Renal pelvis (tissue), 12 donors: ENCODE measurements around the gene FGF8. TPM values are rescaled to one million over a fixed set of nuclear protein-coding genes. Genes with fewer than 3 reads are reported as not detected.
A peak's percentile ranks its signal among the peaks of the same experiment; 100 is the strongest.
"Not testable (repeated sequence)": the region's sequence is repeated elsewhere in the genome, so short reads cannot be mapped to it uniquely, and the experiment has no call there.

Experiments used
- DNase-seq: peaks from one replicate; pipeline ENCODE4 v3.0.0-alpha.2; 2013
- long read RNA-seq, 16 experiments: transcript quantifications; one replicate each; lab custom pipeline, GENCODE V29; 2026
- polyA plus RNA-seq, 3 donors: library from polyadenylated mRNA; unstranded; fragments of 120-200 nt; gene quantifications; one replicate each; pipeline ENCODE4 v1.2.1, GENCODE V29; 2013; ENCODE audit not compliant: insufficient read length in 3 of 3

The FGF8 gene, protein sequence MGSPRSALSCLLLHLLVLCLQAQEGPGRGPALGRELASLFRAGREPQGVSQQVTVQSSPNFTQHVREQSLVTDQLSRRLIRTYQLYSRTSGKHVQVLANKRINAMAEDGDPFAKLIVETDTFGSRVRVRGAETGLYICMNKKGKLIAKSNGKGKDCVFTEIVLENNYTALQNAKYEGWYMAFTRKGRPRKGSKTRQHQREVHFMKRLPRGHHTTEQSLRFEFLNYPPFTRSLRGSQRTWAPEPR
- polyA plus RNA-seq, result 10 to 100 TPM in 2 of 3 donors, 1 to 10 TPM in 1; 7.8 to 10.4 (median 10.1) TPM
- long read RNA-seq, donor 1, partial matches to known transcripts, result 0 of 3 reads
- long read RNA-seq, donor 1, other reads (novel, unspliced or antisense), result 0 of 3 reads
- long read RNA-seq, donor 2, partial matches to known transcripts, result 0 of 4 reads
- long read RNA-seq, donor 2, other reads (novel, unspliced or antisense), result 0 of 4 reads
- long read RNA-seq, donor 3, partial matches to known transcripts, result 0 of 6 reads
- long read RNA-seq, donor 3, other reads (novel, unspliced or antisense), result 0 of 6 reads
- long read RNA-seq, donor 4, partial matches to known transcripts, result 0 of 1 reads
- long read RNA-seq, donor 4, other reads (novel, unspliced or antisense), result 0 of 1 reads
- long read RNA-seq, donor 5, partial matches to known transcripts, result 0 of 6 reads
- long read RNA-seq, donor 5, other reads (novel, unspliced or antisense), result 0 of 6 reads
- long read RNA-seq, donor 6, partial matches to known transcripts, result 0 of 2 reads
- long read RNA-seq, donor 6, other reads (novel, unspliced or antisense), result 0 of 2 reads
- long read RNA-seq, donor 7, partial matches to known transcripts, result 0 of 6 reads
- long read RNA-seq, donor 7, other reads (novel, unspliced or antisense), result 0 of 6 reads
- long read RNA-seq, donor 8, result 0 reads
- long read RNA-seq, donor 9, partial matches to known transcripts, result 0 of 3 reads
- long read RNA-seq, donor 9, other reads (novel, unspliced or antisense), result 0 of 3 reads
- long read RNA-seq, donor 10, partial matches to known transcripts, result 0 of 3 reads
- long read RNA-seq, donor 10, other reads (novel, unspliced or antisense), result 0 of 3 reads
- long read RNA-seq, donor 11, partial matches to known transcripts, result 0 of 4 reads
- long read RNA-seq, donor 11, other reads (novel, unspliced or antisense), result 0 of 4 reads
- long read RNA-seq, donor 12, partial matches to known transcripts, result 0 of 5 reads
- long read RNA-seq, donor 12, other reads (novel, unspliced or antisense), result 0 of 5 reads
- long read RNA-seq, donor 13, partial matches to known transcripts, result 0 of 1 reads
- long read RNA-seq, donor 13, other reads (novel, unspliced or antisense), result 0 of 1 reads
- long read RNA-seq, donor 14, result 0 reads
- long read RNA-seq, donor 15, result 0 reads
- long read RNA-seq, donor 16, partial matches to known transcripts, result 0 of 5 reads
- long read RNA-seq, donor 16, other reads (novel, unspliced or antisense), result 0 of 5 reads

DNA sequence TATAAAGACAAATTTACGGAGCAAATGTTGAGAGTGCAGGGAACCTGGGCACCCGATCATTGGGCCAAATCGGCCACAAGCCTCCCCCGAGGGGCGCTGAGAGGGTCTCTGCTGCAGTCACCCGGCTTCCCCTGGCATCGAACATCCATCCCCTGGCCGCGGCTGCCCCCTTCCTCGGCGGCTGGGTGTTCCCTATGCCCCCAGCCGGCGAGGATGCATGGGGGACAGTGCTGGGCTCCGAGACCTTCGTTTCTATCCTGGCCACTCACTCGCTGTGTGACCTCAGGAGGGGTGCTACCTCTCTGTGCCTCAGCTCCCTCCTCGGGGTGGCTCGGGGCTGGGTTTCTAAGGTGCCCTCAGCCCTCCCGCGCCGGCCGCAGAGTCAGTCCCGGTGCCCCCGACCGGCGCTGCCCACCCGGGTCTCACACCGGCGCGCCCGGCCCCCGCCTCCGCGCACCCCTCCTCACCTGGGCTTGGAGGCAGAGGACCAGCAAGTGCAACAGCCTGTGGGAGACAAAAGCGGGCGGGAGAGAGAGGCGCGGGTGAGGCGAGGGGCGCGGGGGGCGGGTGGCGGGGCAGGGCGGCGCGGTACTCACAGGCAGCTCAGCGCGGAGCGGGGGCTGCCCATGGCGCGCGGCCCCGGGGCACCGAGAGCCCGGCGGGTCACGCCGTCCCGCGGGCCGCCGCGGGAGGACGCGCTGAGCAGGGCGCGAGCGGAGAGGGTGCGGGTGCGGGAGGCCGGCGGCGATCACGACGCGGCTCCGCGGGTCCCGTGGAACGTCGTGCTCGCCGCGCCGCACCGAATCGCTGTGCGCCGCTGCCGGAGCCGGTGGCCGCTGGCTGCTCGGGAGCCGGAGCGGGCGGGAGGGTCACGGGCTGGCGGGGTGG lies at the start of gene FGF8:
Gene FGF8 (minus strand): TSS at position 842 of the 888 bp plus-strand sequence. CDS start 214 bp downstream, at position 628.
- no peak for DNase-seq

DNA sequence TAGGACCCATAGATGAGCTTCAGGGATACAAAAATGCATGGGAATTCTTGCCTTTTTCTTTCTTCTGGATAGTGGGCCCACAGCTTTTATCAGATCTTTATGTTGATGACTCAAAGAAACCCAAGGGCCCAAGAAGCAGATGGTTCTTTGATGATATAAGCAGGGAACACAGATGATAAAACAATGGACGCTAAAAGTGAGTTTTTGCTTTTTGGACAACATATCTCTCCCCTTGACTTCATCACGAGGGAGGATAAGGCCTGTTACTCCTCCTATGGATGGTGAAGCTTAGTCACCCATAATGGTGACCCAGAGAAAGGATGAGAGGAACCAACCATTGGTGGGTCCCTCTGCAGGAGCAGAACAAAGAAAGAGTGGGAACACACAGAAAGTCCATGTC lies 48.8 kb upstream of the FGF8 start:
- DNase-seq, result no peak

DNA sequence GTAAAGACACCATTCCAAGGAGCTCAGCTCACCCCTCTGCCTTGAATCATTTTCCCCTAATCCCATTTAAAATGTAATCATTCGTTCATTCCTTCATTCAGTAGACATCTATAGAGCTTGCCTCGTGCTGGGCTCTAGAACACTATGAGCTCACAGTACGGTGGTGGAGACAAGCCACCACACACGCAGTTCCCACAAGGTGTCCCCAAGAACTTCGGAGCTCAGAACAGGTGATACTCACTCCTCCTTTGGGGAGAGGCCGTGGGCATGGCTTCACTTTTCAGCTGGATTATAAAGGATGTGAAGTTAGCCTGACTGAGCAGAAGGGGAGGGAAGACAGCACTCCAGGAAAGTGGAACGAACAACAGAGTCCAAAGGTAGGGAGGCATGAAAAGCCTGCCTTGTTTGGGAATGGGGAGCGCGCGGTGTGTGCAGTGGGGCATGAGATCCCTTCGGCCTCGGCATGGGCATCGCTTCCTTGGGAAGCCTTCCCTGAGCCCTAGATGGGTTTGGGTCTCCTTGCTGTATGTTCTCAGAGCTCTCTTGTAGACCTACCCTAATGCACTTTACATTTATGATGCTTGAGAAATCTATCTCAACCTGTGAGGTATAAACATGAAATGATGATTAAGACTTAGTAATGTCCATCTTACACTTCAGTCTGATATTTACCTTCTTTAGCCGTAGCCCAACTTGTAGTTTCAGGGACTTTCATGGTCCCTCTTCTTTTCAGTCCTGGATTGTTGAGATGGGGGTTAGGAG lies 43.1 kb upstream of the FGF8 start:
- no peak for DNase-seq

DNA sequence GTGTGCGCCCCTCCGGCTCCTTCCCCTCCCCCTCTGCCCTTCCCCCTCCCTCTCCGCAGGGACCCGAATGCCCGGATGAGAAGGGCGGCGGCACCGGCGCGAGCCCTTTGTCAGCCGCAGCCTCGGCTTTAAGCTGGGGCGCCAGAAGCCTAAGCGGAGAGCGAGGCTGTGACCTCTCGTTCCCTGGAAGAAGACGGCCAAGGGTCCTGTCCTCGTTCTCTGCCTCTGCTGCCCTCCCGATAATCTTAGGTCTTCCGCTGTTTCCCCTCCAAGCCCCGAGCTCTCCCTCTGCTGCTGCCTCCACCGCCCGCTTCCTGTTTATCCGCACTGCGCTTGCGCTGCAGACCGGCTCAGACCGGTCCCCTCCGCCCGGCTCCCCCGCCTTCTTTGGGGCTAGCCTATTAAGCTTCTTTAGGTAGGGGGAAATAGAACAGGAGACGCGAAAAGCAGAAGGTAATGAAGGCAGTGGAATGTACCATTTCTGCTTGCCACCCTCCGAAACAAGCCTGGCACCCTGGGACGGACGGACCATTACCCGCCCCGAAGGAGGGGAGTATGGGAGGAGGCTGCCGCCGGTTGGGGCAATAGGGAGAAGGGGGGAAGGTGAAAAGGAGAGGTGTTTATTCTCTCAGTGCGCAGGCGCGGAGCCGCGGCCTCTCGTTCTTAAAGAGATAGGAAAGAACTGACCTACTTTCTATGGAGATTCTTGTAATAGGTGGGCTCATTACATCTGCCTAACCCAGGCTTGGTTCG lies 42.4 kb upstream of the FGF8 start, which contains the start of gene OGA:
Gene OGA (minus strand): TSS at position 326 of the 753 bp plus-strand sequence. CDS start 422 bp downstream, outside the sequence.
- peak; percentile 99 for DNase-seq

DNA sequence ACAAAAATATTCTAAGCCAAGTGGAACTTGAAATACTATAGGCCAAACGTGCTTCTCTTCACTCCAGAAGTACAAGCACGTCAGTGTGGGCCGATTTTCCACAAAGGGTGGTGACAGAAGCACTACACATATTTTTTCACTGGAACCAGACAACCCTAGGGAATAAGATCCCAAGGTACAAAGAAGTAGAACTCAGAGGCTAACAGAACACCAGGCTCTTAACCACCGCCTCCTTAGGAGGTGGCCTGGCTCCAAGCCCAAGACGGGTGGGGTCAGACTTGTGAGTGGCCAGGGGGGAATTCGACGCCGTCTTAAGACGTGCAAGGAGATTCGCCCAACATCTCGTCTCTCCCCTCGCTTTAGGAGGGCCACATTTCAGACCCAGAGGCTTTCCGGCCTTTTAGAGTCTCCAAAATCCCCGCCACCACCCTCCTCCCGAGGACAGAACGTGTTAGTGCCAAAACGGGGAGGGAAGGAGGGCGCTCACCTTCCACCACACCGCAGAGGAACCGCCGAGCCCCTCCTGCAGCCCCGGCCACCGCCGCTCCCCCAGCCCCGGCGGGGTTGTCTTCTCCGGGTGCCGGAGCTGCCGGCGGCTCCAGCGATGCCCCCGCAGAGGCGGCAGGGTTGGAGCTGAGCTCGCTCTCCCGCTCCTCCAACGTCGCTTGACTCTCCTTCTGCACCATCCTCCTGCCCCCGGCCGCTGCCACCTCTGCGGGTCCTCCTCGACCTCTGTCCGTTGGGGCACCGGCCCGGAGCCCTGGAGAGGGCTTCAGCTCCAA lies 41.6 kb upstream of the FGF8 start:
- peak; percentile 75 for DNase-seq

DNA sequence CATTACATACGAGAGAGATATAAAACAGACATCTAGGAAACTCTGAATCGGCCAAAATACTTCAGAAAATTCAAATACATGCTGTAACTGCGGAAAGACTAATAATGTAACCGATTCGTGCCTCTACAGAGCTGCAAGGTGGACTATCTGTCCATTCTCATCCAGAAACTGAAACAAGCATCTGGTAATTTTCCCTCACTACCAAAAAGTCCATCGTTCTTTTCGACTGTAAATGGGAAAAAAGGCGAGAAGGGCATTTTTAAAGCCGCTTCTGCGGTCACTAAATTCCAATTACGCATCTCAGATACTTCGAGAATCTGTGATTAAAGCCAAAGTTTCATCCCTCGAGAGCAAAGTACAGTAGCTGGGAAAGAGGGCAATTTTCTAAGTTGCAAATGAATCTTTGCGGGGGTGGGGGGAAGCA lies 41.0 kb upstream of the FGF8 start:
- DNase-seq, result no peak

DNA sequence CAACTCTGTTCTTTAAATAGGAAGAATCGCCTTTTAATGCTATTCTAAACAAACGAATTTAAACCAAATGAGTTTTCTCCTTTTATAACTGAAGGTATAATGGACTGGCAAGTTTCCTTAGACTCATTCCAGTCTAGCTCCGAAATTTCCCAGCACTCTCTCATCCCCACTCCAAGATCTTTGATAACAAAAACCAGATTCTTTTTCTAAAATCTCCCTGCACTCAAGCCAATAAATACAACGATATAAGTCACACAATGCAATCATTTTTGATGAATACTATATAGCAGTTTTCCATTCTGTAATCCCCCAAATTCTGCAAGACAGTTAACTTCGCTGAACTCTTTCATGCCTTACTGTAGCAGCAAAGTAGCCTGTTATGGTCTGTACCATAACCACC lies 40.5 kb upstream of the FGF8 start:
- DNase-seq, result no peak

DNA sequence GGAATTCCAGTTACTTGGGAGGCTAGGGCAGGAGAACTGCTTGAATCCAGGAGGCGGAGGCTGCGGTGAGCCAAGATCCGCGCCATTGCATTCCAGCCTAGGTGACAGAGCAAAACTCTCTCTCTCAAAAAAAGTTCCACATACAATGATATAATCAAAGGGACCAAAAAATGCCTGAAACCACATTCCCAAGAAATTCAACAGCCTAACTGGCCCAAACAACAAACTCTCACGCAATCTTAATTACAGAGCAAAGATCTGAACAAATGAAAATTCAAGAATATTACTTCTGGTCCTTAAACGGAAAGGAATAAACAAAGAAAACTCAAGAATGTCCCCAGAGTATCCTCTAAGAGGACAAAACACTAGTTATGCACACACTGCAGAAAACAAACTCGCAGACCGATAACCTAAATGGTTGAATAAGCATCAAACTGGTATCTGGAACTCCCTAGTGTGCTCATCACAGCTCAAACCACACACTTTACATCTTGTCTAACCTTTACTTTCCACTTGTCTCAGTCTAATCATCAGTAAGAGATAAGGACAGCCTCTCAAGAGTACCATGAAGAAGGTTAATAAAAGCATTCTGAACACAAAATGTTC lies 38.7 kb upstream of the FGF8 start:
- no peak for DNase-seq

DNA sequence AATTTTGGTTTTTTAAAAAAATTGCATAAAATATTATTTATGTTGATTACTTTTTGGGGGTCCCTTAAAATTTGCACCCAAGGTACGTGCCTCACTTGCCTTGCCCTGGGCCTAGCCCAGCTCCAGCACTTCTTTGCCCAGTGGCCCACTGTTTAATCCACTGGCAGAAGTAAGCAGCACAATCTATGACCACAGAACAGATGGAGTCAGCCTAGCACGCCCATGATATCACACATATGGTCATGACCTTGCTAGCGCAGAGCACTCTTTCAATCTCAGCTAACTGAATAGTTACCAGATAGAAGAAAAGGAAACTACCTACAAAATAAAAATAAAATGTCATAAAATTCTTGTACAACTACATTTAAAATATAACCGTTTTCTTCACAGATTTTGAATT lies 36.7 kb upstream of the FGF8 start:
- no peak for DNase-seq

DNA sequence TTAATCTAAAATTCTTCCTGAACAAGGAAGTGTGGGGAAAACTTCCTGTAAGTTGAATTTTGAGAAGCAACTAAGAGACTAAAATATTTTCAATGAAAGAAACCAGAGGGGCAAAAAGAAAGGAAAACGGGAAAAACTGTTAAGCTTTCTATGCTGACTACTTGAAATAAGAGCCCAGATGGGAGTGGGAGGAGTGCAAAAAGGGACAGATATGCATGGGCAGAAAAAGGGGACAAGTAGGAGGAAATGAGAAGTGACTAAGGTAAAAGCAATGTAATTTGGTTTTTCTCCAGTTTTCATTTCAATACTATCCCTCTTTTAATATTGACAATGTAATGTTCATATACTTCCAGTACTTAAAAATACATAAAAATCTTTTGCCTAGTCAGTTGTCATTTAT lies 31.2 kb upstream of the FGF8 start:
- DNase-seq, result no peak

DNA sequence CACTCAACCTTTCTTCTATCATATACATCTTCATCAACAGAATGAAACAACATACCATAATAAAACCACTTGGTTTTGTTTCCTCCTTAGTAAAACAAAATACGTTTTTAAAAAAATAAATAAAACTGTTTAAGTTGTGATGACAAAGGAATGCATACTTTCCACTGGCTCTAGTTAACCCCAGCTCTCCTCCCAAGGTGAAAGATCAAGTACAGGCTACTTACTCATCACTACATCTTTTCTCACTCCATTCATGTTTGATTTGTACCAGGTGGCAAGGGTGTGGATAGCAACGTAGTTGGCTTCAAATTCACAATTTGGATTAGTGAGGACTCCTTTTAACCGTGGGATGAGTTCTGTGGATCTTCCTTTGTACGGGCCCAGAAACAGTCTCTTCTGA lies 27.6 kb upstream of the FGF8 start:
- no peak for DNase-seq

DNA sequence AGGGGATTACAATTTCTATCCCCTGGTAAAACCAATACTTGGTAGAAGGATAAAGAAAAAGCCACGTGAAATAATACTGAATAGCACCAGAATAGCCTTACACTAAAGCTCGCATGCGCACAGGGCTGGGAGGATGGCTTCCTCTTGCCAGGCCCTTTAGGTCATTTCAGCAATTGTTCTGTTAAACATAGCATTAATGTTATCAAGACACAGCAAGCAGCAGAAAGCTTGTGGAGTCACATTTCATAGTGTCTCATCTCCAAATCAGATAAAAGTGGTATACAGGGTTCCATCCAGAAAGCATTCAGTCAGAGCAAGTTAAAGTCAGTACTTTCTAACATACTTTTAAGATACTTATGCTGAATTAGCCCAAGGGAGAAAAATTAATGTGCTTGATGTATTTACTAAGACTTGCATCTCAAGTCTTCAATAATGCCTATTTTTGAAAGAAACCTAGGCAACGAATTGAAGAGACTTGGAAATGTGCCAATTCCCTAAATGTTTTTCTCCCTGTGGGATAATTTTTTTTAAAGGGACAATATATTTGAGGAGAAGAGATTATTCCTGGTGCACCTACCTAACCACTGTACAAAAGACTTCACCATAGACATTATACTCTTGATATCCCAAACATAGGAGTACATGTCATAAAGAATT lies 21.6 kb upstream of the FGF8 start:
- DNase-seq, result no peak

DNA sequence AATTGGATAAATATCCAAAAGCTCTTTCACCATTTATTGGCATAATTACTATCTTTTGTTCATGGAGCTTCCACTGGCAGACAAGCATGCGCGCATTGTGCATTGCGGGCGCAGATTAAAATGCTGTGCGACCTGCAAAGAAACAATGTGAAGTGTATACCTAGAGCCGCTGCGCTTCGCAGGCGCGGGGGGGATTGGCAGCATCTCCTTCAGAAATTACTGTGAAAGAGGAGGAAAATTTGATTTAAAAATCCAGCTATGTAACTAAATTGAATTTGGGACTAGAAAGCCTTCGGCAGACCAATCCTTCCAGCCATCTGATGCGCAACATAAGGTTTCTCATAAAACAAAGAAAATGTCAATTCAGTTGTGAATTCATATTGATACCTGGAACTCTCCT lies 17.6 kb upstream of the FGF8 start:
- DNase-seq, result no peak

DNA sequence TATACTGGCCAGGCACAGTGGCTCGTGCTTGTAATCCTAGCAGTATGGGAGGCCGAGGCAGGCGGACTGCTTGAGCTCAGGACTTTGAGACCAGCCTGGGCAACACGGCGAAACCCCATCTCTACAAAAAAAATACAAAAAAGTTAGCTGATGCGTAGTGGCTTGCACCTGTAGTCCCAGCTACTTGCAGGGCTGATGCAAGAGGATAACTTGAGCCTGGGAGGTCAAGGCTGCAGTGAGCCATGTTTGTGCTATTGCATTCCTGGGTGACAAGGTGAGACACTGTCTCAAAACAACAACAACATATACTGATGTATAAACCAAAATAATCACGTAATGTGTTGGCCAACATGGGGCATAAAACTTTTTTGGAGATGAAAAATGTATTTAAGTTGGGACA lies 13.8 kb upstream of the FGF8 start:
- no peak for DNase-seq

DNA sequence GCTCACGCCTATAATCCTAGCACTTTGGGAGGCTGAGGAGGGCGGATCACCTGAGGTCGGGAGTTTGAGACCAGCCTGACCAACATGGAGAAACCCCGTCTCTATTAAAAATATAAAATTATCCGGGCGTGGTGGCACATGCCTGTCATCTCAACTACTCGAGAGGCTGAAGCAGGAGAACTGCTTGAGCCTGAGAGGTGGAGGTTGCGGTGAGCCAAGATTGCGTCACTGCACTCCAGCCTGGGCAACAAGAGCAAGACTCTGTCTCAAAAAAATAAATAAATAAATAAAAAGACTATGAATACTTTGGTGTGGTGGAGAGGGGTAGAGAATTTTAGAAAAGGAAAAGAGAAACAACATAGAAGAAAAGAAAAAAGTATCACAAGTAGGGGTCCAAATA lies 13.3 kb upstream of the FGF8 start:
- DNase-seq, result not testable (repeated sequence)

DNA sequence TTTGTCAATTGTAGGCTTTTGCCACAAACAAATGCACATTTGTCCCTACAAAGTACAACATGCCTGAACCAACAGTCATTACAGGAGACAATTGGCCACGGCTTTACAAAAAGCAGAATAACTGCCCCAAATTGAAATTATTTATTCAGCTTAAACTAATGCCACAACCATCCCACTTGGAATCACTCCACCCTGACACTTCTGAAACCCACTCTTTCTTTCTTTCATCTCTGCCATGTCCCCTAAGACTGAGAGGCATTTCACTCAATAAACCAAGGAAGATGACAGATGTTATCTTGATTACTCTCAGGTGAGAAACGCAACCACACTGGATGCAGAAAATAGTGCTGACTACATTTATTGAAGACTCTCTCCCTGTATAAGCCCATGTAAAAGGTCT lies 9.9 kb upstream of the FGF8 start:
- no peak for DNase-seq

DNA sequence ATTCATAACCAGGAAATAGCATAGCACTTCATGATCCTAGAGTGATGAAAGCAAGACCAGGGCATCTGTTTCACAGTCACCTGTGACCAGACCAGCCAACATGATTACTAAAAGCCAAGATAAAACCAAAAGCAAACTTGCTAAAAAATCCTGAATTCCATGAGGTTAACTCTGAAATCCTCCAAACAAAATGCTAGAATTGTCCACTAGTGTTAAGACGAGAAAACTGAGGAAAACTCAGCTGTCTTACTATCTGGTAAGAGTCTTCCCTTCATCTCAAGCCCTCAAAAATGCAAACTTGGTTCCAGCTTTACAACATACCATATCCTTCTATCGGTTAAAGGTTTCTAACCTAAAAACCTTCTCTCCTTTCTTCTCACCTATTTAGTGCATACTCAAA lies 8.6 kb upstream of the FGF8 start:
- DNase-seq, result no peak
